Activated CD8-positive, alpha-beta memory T cell treated with anti-CD3 and anti-CD28 coated beads, Interleukin-2, amount 10 ng/mL, durations not matched to agents 7 days and 5 days (primary cell): ENCODE data around the gene FOXR1. TPM values are rescaled to one million over a fixed set of nuclear protein-coding genes. Genes with fewer than 3 reads are reported as not detected.
"Not testable (repeated sequence)": the region's sequence is repeated elsewhere in the genome, so short reads cannot be mapped to it uniquely, and the experiment has no call there.

Source experiments
- ATAC-seq: fragments of 150-1000 bp; cut with Tn5 transposase; one replicate; pipeline ENCODE4 v1.10.0; 2021; ENCODE audit warnings: moderate library complexity
- CTCF ChIA-PET: fragments of 350-600 bp; sonication (Branson Sonifier 250); formaldehyde crosslinking; loops from one replicate; lab custom pipeline; 2021; ENCODE audit warnings: antibody characterized with exemption; lab: Charles Lee
- DNase-seq: peaks from one replicate; pipeline ENCODE4 v3.0.0-alpha.2; 2020
- H3K27ac Mint-ChIP-seq: one replicate; pipeline ENCODE4 v1.8.0; 2021; ENCODE audit warnings: mild to moderate bottlenecking, mixed read lengths
- H3K27me3 Mint-ChIP-seq: one replicate; pipeline ENCODE4 v1.8.0; 2021; ENCODE audit warnings: mixed read lengths
- H3K36me3 Mint-ChIP-seq: one replicate; pipeline ENCODE4 v1.8.0; 2021; ENCODE audit warnings: mild to moderate bottlenecking, mixed read lengths
- H3K4me1 Mint-ChIP-seq: one replicate; pipeline ENCODE4 v1.8.0; 2021; ENCODE audit warnings: mixed read lengths
- H3K4me3 Mint-ChIP-seq: one replicate; pipeline ENCODE4 v1.8.0; 2021; ENCODE audit warnings: mild to moderate bottlenecking, moderate library complexity, mixed read lengths
- H3K9me3 Mint-ChIP-seq: one replicate; pipeline ENCODE4 v1.8.0; 2022; ENCODE audit warnings: low read depth, mixed read lengths
- total RNA-seq, 2 experiments: library from RNA; stranded (reverse); gene quantifications; one replicate each; pipeline ENCODE4 v1.2.3, GENCODE V29; 2021

FOXR1 gene
- total RNA-seq, 2 experiments from 2014 or later, result not detected

DNA sequence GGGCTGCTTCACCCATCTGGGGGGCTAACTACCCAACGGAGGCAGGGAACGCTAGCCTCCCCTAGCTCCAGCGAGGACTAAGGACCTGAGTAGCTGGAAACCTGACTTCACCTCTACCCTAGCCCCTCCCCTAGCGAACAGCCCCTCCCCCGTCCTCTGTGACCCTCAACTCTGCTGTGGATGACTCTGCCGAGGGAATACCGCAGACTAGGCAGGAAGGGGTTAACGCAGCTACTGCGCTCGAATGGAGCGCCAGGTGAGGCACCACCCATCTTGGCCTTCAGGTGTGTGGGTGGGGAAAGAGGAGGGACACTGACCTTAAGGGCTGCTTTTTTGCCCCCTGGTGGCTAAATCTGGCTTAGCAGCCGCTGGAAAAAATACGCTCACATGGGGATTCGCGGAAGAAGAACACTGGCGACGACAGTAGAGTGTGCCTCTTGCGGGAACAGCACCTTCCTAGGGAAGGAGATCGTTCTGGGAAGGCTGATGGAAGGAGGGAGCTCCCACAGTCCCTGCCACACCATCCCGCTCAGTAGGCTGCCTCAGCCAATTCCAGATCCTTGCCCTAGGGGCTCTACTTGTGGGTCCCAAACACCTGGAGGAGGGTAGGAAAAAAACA, 41.4 kb upstream of the FOXR1 start:
- peak overlapping the region; percentile 92 for H3K4me3 Mint-ChIP-seq
- H3K36me3 Mint-ChIP-seq, result peaks cover 1% of the 10 kb centered on the region
- CTCF ChIA-PET, result interaction anchor here (0.7 to 4.4 kb wide), 30 partner anchors 10 to 265 kb away, joined by 3 to 32 read pairs (median 4); partner anchors contain the start of genes CENATAC, CXCR5, DDX6 and HINFP
- no peaks in the 10 kb centered on the region for H3K9me3 Mint-ChIP-seq
- DNase-seq, result peak; percentile 92
- peak overlapping the region; percentile 93 for H3K27ac Mint-ChIP-seq
- no peaks in the 10 kb centered on the region for H3K27me3 Mint-ChIP-seq
- H3K4me1 Mint-ChIP-seq, result peaks cover 35% of the 10 kb centered on the region
- peak; percentile 10 for ATAC-seq

DNA sequence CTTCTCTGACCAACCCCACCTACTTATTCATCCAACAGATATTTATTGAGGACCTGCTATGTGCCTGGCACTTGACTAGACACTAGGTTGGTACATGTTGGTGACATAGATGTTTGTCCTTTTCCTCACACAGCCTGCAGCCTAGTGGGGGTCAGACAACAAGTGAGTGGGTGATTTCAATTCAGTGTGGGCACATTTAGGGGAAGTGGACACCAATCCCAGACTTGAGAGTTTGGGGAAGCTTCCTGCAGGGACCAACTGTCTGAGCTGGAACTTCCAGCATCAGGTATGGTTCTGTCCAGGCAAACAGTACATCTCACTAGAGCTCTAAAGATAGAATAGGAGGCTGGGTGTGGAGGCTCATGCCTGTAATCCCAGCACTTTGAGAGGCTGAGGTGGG, 40.0 kb upstream of the FOXR1 start:
- peaks cover 29% of the 10 kb centered on the region for H3K4me1 Mint-ChIP-seq
- CTCF ChIA-PET, result interaction anchor here (0.6 to 4.4 kb wide), 9 partner anchors 12 to 1232 kb away, joined by 3 to 32 read pairs (median 6); partner anchors contain the start of gene DDX6
- H3K27me3 Mint-ChIP-seq, result no peaks in the 10 kb centered on the region
- no peak overlapping the region for H3K27ac Mint-ChIP-seq
- no peaks in the 10 kb centered on the region for H3K36me3 Mint-ChIP-seq
- DNase-seq (no peak), ATAC-seq (no peak)
- no peak overlapping the region for H3K4me3 Mint-ChIP-seq
- no peaks in the 10 kb centered on the region for H3K9me3 Mint-ChIP-seq

DNA sequence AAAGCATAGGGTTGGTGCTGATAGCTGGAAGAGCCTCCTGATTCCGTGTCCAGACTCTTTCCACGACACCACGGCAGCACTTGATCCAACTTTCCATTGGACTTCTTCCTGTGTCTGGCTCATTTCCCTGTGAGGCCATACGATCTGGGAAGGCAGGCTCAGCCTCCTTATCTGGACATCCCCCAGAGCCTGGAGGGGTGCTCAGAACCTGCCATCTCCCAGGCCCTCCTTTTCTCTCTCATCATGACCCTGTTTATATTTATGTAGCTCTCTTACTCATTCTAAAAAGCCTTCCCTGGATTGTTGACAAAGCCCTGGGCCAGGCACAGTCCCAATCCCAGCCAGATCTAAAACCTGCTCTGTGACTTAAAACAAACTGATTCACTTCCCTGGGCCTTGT, 38.1 kb upstream of the FOXR1 start:
- ATAC-seq, result no peak
- CTCF ChIA-PET, result interaction anchor here (1.2 to 4.4 kb wide), 3 partner anchors 24 to 244 kb away, joined by 4 to 32 read pairs (median 6); no protein-coding TSS in a partner anchor
- H3K4me1 Mint-ChIP-seq, result peaks cover 12% of the 10 kb centered on the region
- no peaks in the 10 kb centered on the region for H3K9me3 Mint-ChIP-seq
- peaks cover 3% of the 10 kb centered on the region for H3K27me3 Mint-ChIP-seq
- H3K36me3 Mint-ChIP-seq, result no peaks in the 10 kb centered on the region
- H3K27ac Mint-ChIP-seq, result no peak overlapping the region
- no peak overlapping the region for H3K4me3 Mint-ChIP-seq
- no peak for DNase-seq

DNA sequence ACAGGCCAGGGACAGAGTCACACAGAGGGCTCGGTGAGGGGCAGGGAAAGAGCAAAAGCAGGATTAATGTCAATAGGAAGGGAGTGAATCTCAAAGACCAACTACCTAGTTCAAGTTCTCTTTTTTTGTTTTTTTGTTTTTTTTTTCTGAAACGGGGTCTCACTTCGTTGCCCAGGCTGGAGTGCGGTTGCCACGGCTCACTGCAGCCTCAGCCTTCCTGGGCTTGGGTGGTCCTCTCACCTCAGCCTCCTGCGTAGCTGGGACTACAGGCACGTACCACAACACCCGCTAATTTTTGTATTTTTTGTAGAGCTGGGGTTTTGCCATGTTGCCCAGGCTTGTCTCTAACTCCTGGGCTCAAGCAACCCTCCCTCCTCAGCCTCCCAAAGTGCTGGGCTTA, 36.2 kb upstream of the FOXR1 start:
- Mint-ChIP-seq H3K27me3 (peaks cover 6% of the 10 kb centered on the region), H3K4me3 (no peak overlapping the region), H3K27ac (no peak overlapping the region), H3K36me3 (no peaks in the 10 kb centered on the region), H3K4me1 (peaks cover 24% of the 10 kb centered on the region), H3K9me3 (no peaks in the 10 kb centered on the region)
- no peak for ATAC-seq
- CTCF ChIA-PET, result interaction anchor here (1.2 to 1.9 kb wide), 3 partner anchors 10 to 246 kb away, joined by 4 to 6 read pairs (median 5); no protein-coding TSS in a partner anchor
- no peak for DNase-seq

DNA sequence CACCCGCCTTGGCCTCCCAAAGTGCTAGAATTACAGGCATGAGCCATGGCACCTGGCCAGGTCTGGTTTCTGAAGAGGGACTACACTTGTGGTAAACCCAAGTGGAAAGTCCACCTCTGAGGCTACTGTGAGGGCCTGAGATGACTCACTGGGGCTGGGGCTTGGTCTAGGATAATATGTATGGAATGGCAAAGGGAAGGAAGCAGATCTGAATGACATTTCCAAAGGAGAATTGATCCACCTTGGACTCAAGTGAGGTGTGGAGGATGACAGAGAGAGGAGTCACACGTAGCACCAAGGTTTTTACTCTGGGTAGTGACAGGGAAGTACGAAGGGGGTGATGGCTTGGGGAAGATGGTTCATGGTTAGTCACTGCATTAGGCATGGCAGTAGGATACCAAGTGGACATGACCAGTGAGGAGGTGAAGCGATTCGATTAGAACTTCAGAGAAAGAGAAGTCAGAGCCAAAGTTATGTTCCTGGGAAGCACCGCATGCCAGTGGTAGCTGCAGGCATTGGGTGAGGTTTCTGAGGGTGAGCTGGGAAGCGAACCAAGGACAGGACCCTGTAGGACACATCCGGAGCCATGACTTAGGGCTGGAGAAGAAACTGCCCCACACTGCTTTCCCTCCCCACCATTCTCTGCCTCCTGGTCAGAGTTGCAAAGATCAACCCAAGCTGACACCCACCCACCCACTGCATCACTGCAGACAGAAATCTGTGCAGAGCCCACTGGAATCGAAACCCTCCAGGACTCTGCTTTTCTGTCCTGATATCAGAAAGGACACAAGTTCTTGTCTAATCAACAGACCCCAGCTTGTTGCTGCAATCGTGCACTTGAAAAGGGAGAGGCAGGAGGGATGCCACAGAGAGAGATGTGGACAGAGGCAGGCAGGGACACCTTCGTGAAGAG, 32.8 kb upstream of the FOXR1 start:
- CTCF ChIA-PET, result interaction anchor here (1.1 to 2.5 kb wide), 4 partner anchors 9 to 280 kb away, joined by 3 to 18 read pairs (median 4); partner anchors contain the start of gene SLC37A4
- Mint-ChIP-seq H3K9me3 (no peaks in the 10 kb centered on the region), H3K27ac (no peak overlapping the region), H3K4me1 (peaks cover 28% of the 10 kb centered on the region), H3K27me3 (peaks cover 8% of the 10 kb centered on the region), H3K4me3 (no peak overlapping the region), H3K36me3 (no peaks in the 10 kb centered on the region)
- DNase-seq (no peak), ATAC-seq (no peak)

DNA sequence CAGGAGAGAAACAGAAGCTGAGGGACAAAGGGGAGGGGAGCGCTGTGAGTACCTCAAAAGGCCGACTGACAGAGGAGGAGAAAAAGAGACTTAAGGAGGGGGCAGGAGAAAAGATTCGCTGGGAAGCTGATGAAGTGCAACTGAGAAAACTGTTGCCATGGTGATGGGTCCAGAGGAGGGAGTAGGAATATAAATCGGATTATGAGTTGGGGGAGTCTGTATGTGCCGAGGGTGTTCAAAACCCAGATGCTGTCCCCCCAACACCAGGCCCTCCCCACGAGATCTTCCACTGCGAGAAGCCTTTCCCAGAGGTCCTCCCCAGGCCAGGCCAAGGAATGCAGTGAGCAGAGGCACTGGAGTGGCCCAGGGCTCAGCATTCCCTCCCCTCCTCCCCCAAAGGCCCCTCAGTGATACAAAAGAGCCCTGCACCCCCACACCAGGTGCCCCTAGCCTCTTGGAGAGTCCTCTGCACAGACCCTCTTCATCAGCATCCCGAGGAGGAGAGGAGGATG, 32.1 kb upstream of the FOXR1 start:
- Mint-ChIP-seq H3K9me3 (no peaks in the 10 kb centered on the region), H3K4me3 (no peak overlapping the region), H3K4me1 (peaks cover 28% of the 10 kb centered on the region), H3K36me3 (no peaks in the 10 kb centered on the region), H3K27me3 (peaks cover 8% of the 10 kb centered on the region), H3K27ac (no peak overlapping the region)
- DNase-seq (no peak), ATAC-seq (no peak)
- CTCF ChIA-PET, result interaction anchor here (0.6 to 2.5 kb wide), 8 partner anchors 10 to 281 kb away, joined by 3 to 18 read pairs (median 4); partner anchors contain the start of genes SLC37A4 and UPK2

DNA sequence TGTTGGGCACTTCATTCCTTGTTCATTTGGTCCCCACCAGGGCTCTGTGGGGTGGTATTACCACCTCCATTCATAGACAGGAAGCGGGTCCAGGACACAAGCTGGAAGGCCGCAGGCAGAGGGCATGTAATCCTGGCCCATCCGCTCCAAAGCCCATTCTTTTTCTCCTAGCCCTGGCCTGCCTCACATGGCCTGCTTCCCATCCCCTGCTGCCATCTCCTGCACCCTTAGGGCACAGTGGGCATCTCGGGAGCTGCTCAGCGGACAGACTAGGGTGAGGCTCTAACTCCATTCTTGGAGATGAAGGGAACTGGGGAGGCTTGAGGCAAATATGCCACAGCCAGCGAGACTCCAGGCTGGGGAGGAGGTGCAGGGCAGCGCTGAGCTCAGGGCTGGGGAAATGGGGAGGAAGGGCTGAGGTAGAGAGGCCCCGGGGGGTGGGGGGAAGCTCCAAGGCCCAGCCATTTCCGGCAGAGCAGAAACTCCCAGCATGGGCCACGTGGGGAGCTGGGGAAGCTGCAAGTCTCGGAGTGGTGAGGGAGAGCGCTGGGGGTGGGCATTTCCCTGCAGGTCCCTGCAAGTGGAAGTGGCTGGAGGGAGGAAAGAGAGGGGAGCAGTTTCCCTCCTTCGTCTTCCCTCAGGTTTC, 31.5 kb upstream of the FOXR1 start:
- DNase-seq, result peak; percentile 69
- H3K27me3 Mint-ChIP-seq, result peaks cover 8% of the 10 kb centered on the region
- peak; percentile 82 for ATAC-seq
- H3K4me1 Mint-ChIP-seq, result peaks cover 28% of the 10 kb centered on the region
- CTCF ChIA-PET, result interaction anchor here (0.6 to 2.5 kb wide), 9 partner anchors 10 to 282 kb away, joined by 3 to 18 read pairs (median 4); partner anchors contain the start of genes SLC37A4 and UPK2
- H3K36me3 Mint-ChIP-seq, result no peaks in the 10 kb centered on the region
- H3K27ac Mint-ChIP-seq, result peak overlapping the region; percentile 32
- no peaks in the 10 kb centered on the region for H3K9me3 Mint-ChIP-seq
- H3K4me3 Mint-ChIP-seq, result no peak overlapping the region

DNA sequence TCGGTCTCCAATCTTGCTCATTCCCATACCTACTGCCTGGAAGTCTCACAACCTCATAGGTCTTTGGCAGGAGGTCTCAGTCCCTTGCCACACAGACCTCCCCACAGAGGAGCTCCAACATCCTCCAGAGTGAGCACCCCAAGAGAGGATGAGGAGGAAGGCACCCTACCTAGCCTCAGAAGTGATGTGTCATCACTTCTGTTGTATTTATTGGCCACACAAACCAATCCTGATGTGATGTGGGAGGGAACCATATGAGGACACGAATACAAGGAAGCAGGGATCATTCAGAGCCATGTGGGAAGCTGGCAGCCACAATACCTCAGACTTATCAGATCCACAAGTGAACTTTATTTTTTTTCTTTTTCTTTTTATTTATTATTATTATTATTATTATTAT, 24.5 kb upstream of the FOXR1 start:
- no peak for ATAC-seq
- Mint-ChIP-seq H3K4me3 (no peak overlapping the region), H3K27me3 (peaks cover 9% of the 10 kb centered on the region), H3K27ac (no peak overlapping the region), H3K36me3 (no peaks in the 10 kb centered on the region), H3K4me1 (peaks cover 4% of the 10 kb centered on the region), H3K9me3 (no peaks in the 10 kb centered on the region)
- CTCF ChIA-PET, result interaction anchor here (1.0 to 3.1 kb wide), 2 partner anchors 10 to 17 kb away, joined by 3 to 12 read pairs; partner anchors contain the start of gene UPK2
- no peak for DNase-seq

DNA sequence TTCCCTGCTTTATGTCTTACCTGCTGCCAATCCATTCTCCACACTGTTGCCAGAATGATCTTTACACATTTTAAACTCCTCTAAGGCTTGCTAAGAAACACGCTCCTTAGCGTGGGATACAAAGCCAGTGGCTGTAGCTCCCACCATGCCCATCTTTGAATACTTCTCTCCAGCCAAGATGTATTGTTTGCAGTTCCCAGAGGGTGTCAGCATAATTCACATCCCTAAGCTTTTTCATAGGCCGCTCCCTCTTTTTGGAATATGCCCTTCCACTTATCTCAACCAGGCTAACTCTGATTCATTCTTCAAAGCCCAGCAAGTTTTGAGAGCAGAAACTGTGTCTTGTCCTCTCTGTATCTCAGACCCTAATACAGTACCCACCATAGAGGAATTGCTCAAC, 23.6 kb upstream of the FOXR1 start:
- H3K4me1 Mint-ChIP-seq, result peaks cover 4% of the 10 kb centered on the region
- no peak overlapping the region for H3K4me3 Mint-ChIP-seq
- peaks cover 9% of the 10 kb centered on the region for H3K27me3 Mint-ChIP-seq
- H3K36me3 Mint-ChIP-seq, result no peaks in the 10 kb centered on the region
- no peaks in the 10 kb centered on the region for H3K9me3 Mint-ChIP-seq
- H3K27ac Mint-ChIP-seq, result no peak overlapping the region
- DNase-seq (no peak), ATAC-seq (no peak)
- CTCF ChIA-PET, result interaction anchor here (0.6 to 3.1 kb wide), 2 partner anchors 9 to 265 kb away, joined by 3 to 12 read pairs; partner anchors contain the start of gene UPK2

DNA sequence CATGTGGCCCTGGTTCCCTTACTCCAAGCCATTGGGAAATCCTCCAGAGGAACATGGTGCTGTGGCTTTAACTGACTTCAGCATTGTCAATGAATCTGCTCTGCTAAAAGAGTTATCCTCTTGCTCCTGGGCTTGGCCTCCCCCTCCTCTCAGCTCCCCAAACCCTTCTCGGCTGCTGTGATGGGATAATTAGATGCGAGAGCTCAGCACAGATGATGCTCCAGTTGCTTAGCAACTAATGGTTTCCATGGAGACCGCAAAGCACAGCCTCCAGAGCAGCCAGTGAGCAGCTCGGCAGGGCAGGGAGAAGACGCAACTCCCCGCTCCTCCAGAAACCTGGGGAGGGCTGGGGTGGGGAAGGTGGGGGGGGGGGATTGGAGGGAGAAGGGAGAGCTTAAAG, 18.3 kb upstream of the FOXR1 start:
- Mint-ChIP-seq H3K36me3 (no peaks in the 10 kb centered on the region), H3K4me1 (no peaks in the 10 kb centered on the region), H3K27me3 (peaks cover 2% of the 10 kb centered on the region), H3K4me3 (no peak overlapping the region), H3K27ac (no peak overlapping the region), H3K9me3 (no peaks in the 10 kb centered on the region)
- CTCF ChIA-PET, result interaction anchor here (7.7 kb wide), 1 partner anchor 264 kb away, joined by 52 read pairs; no protein-coding TSS in a partner anchor
- ATAC-seq (no peak), DNase-seq (no peak)

DNA sequence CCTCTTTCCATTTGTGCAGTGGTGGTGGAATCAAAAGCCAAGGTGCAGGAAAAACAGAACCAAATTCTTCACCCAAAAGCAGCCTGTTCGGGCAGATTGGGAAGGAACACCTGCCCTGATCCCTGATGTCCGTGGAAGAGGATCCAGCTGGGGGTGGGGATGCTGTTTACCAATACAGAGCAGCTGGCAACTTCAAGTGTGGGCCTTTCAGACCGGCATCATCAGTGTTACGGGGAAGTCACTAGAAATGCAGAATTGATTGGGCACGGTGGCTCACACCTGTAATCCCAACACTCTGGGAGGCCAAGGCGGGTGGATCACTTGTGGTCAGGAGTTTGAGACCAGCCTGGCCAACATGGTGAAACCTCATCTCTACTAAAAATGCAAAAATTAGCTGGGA, 17.6 kb upstream of the FOXR1 start:
- not testable (repeated sequence) for H3K4me1 Mint-ChIP-seq, DNase-seq, ATAC-seq, H3K27me3 Mint-ChIP-seq, H3K36me3 Mint-ChIP-seq, H3K9me3 Mint-ChIP-seq, H3K27ac Mint-ChIP-seq, H3K4me3 Mint-ChIP-seq
- CTCF ChIA-PET, result interaction anchor here (0.7 to 7.7 kb wide), 2 partner anchors 23 to 265 kb away, joined by 6 to 52 read pairs; no protein-coding TSS in a partner anchor

DNA sequence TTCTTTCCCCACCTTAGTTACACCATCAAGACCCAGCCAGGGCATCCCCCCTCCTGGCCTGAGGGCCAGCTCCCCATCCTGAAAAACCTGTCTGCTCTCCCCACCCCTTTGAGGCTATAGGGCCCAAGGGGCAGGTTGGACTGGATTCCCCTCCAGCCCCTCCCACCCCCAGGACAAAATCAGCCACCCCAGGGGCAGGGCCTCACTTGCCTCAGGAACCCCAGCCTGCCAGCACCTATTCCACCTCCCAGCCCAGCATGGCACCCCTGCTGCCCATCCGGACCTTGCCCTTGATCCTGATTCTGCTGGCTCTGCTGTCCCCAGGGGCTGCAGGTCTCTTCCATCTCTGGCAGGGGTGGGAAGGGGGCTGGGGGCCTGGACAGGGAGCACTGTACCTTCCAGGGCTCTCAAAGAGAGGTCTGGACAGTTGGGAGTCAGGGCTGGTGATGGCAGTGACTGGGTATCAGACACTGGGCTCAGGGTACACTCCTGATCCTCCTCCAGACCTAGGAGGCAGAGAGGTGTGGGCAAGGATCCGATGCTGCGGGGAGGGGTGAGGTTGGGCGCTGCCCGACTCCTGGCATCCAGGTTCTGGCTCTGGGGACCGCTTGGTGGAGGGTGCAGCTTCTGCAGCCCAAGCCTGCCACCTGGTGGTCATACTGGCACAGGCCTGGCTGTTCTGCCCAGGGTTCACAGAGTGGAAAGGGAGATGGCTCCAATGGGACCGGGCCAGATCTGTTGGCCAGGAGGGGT, 15.3 kb upstream of the FOXR1 start, which contains the start of gene UPK2:
UPK2 (plus strand) TSS at position 205 of the 753 bp plus-strand sequence; CDS start at position 258, 53 bp downstream.
- Mint-ChIP-seq H3K36me3 (no peaks in the 10 kb centered on the region), H3K9me3 (no peaks in the 10 kb centered on the region), H3K27ac (no peak within 1 kb of the TSS), H3K4me3 (no peak within 1 kb of the TSS), H3K27me3 (peaks cover 2% of the 10 kb centered on the region), H3K4me1 (no peaks in the 10 kb centered on the region)
- DNase-seq (peak; percentile 90), ATAC-seq (peak; percentile 100)
- CTCF ChIA-PET, result interaction anchor here (0.6 to 7.7 kb wide), 26 partner anchors 9 to 363 kb away, joined by 3 to 52 read pairs (median 4); partner anchors contain the start of genes BCL9L and PHLDB1
